ENCODE results near the gene FARP1.

The FARP1 gene

DNA sequence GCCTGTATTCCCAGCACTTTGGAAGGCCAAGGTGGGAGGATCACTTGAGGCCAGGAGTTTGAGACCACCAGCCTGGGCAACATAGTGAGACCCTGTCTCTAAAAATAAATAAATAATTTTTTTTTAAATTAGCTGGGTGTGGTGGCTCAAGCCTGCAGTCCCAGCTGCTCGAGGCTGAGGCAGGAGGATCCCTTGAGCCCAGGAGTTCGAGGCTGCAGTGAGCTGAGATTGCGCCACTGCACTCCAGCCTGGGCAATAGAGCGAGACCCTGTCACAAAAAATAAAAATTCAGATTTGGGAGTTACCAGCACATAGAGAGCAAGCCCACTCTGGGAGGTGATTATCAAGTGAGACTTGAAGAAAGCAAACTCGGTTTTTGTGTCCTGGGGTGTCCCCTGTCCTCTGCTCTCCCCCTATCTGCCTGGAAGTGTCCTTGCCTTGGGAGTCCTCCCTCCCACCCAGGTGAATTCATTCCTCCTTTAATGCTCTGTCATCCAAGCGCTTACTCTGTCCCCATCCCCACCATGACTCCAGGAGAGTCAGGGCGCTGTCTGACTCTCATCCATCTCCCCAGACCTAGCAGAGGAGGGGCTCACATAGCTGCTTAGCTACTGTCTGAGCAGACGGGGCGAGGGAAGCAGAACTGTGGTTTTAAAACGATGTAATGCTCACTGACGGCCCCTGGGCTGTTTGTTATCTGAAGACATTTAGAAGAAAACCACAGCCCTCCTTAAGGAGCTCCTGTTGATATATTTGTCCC is 287.3 kb downstream of the FARP1 start:
- DNase-seq = no peak

DNA sequence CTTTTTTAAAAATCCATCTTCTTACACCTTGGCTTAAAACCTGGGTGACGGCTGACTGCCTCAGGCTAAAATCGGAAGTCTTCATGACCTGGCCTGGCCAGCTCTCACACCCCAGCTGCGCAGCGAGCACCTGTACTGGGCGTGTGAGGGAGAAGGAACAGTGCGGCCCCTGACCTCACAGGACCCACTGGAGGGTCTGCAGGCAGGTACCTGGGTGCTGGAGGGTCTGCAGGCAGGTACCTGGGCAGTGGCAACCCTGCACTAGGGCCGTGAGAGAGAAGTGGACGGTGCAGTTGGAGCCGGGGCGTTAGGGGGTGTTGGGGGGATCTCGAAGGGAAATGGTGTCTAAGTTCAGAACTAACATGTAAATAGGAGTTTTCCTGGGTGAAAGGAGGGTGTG is 289.7 kb downstream of the FARP1 start:
- no peak for DNase-seq

DNA sequence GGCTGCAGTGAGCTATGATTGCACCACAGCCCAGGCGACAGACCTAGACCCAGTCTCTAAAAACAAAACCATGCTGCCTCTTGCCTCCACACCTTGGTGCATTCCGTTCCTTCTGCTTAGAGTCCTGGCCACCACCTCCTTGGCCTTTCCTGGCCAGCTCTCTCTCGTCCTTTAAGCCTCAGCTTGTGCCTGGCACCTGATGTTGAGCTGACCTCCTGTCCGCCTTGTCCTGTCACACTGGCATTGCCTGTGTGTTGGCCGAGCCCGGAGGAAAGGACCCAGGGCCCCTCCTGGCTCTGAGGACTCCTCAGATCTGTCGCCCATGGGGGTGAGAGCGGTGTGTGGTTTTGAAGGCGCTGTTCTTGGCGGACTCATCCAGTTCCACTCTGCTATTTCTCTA is 290.8 kb downstream of the FARP1 start:
- no peak for DNase-seq

DNA sequence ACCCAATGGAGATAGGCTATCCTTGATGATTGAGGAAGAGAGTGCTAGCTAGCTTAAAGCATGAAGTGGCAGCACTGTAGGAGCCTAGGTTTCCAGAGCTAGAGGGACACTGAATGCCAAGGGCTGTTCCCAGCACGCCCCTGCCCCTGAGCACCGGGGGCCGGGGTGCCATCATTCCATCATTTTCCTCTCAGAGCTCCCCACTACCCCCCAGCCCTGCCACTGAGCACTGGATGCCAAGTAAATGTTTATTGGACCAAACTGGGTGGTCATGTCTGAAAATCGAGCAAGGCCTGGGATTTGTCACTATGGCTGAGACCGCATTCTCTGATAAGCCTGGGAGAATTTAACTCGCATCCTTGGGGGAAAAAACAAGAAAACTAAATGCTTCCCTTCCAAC is 291.2 kb downstream of the FARP1 start:
- no peak for DNase-seq

DNA sequence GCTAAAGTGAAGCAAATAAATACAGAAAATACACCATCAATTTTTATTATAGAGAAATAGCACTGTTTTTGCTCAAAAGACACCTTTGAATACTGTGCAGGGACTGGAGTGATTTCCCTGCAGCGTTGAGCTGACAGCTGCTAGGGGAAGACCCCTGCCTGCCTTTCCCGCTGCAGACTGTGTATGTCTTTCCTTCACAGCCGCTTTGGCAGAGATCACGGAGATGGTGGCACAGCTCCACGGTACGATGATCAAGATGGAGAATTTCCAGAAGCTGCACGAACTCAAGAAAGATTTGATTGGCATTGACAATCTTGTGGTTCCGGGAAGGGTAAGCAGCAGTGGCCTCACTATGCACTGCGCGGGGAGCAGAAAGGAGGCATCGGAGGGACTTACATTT is 292.5 kb downstream of the FARP1 start:
- no peak for DNase-seq

DNA sequence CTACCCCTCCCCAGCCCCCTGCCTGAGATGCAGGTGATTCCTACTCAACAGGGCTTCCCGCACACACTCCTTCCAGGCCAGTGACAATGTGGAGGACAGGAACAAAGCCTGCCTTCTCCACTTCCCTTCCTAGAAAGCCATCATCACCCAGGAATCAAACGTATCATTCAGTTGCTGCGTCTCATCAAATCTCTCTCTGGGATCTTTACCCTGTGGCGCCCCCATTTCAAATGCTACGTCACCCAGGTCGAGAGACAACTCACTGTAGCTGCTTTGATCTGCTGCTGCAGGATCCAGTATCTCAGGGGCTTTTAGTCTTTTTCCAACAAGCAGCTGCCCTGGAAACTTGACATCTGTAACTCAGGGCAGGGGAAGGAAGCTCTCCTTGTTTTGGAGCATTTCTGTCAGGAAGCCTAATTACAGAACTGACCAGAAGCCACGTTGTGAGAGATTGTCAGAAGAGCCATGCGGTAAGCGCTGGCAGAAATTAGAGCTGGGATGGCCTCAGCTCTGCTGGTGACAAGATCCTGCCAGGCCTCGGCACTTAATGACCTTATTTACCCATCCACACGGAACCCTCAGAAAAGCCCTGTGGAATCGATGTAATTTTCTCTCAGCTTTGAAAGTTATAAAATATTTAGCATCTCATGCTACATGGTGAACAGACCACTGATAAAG is 293.5 kb downstream of the FARP1 start:
- no peak for DNase-seq

DNA sequence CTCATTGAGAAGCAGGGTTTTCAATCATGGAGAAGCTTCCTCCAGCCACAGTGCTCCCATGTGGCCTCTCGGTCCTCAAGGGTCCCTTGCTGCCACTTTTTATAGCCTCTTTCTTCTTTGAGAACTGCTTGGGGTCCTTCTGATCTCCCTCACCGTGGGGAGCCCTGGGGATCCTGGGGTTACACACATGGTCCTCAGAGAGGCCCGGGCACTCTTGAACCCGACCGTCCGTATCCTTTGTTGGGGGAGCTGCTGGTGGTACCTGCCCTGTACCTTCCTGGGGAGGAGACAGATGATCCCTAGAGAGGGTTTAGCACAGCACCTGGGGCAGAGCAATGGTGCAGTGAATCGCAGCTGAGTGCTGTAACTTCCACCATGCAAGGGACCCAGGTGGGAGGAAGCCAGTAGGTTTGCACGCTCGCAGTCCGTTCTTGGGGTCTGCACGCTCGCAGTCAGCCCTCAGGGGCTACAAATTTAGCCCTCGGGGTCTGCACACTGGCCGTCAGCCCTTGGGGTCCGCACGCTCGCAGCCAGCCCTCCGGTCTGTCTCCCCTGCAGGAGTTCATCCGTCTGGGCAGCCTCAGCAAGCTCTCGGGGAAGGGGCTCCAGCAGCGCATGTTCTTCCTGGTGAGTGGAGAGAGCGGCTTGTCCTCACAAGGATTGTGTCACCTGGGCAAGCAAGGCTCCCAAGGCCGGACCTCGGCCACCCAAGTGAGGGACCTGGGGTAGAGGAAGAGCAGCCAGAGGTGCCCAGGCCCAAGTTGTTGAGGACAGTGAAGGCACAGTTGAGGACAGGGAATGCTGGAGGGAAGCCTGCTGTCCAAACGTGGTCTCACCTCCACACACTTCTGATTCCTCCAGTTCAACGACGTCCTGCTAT is 295.6 kb downstream of the FARP1 start:
- DNase-seq = no peak

DNA sequence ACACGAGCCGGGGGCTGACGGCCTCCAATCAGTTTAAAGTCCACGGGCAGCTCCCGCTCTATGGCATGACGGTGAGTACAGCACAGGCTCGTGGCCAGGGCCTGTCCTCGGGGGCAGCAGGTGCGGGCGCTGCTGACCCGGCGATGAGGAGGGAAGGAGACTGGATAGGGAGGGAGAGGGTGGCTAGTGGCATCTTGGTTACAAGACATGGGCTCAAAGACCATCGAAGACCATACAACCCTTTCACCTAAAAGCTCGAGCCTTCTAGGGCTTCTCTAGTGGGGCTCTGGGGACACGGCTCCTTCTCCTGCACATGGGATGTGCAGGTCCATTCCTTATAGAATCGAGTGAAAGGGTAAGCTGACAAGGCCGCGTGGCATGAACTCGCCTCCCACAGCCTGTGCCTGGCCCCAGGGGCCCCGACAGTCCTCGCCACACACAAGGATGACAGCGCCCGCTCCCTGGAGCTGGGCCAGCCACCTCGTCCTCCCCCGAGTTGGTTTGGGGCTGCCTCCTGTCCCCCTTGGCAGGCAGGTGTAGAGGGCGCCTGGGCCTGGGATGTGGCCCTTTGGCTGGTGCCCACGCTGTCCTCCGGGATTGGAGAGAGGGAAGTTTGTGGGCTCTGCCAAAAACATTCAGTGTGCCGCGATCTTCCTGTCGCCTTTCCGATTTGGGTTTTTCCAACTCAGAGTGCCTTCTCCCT is 296.4 kb downstream of the FARP1 start:
- DNase-seq = no peak

DNA sequence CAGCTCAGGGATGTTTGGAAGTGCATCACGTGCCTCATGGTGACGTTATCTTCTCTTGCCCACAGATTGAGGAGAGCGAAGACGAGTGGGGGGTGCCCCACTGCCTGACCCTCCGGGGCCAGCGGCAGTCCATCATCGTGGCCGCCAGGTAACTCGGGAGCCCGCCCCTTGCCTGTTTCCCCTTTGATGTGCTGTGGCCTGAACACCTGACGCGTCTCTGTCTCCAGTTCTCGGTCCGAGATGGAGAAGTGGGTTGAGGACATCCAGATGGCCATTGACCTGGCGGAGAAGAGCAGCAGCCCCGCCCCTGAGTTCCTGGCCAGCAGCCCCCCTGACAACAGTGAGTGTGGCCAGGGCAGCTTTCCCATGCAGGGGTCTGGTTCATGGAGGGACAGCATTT is 297.0 kb downstream of the FARP1 start:
- no peak for DNase-seq

DNA sequence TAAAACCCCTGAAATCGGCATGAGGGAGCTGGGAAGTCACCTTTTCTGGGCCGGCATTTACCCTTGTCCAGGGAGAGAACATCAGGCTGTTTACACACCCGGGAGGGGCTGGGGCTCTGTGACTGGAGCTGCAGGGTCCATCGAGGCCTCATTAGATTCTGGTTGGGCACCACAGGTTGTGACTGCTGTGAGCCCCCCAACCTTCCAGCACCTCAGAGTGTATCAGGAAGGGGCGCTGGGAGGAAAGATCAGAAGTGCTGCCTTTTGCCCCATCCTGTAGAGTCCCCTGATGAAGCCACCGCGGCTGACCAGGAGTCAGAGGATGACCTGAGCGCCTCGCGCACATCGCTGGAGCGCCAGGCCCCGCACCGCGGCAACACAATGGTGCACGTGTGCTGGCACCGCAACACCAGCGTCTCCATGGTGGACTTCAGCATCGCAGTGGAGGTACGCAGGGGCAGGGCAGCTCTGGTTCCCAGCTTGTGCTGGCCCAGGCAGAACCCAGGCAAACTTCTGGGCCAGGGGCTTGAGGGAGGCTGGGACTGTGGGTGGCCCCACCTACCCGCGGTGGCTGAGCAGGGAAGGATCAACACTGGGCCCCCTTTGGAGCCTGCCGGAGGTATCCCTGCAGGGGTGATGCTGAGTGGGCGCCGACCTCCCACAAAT is 297.6 kb downstream of the FARP1 start:
- no peak for DNase-seq

DNA sequence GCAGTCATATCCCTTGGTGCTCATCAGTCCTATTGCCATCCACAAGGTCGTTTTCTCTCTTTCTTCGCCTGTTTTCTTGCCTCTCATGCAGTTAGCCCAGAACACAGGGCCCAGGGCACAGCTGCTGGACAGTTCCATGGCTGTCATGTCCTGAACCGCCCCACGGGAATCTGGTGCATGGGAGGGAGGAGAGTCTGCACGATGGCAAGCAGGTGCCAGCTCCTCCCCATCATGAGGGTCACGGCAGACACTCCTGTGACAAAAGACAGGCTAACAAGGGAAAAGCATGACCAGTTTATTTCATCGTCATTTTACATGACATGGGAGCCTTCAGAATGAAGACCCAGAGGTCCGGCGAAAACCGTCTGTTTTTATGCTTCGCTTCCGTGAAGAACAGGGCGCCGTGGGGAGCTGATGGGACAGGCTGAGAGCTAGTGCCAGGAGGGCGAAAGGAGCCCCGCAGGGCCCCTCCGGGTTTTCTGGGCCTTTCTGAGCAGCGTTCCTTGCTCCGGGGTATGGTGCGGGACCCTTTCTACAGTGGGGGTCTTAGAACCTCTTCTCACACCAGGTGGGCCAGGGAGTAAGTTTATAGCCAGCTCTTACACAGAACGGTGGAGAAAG is 298.3 kb downstream of the FARP1 start:
- DNase-seq = no peak

DNA sequence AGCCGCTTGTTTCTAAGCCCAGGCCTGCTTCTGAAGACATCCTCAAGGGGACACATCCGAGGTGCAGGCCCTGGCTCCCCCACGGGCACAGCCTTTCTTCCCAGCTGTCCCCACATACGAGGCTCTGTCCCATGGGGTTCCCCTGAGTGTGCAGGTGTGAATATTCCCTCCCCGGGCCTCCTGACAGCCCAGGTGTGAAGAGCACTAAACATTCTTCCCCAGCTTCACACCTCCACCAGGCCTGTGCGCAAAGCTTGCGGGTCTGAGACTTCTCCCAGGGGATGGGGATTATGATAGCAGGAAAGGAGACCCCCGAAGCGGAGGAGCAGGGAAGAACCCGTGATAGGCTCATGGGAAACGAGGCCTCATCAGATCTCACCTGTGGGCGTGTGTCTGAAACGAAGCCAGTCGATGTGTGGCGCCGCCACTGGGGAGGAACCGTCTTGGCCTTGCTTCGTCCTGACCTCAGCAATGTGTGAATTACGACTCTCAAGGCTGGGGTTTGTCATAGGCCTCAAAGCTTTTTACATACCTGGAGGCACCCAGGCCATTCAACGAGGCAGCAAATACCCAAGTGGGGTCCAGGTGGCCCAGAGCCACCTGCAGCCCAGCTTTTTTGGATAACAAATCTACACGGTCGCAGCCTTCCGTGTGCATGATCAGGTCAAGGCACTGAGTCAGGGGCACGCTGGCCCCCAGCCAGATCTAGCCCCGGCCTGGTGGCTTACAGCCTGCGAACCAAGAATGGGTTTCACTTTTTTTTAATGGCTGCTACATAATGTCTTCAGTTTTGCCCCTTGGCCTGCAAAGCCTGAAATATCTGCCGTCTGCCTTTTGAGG is 299.7 kb downstream of the FARP1 start:
- no peak for DNase-seq

DNA sequence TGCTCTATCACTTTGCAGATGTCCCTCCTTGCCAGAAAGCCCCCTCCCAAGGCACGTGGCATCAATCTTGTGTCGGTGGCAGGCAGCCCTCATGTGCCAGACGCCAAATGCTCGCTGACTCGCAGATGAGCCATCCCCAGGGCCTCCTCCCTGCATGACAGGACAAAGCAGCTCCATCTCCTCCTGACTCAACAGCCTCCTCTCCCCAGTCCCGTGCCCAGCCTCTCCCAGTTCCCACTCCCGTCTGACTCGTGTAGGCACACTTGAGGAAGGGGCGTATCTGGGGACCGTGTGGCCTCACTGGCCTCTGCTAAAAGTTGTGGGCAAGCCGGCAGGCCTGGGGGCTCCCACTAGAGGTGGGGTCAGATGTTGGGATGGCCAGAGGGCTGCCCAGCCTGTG is 300.4 kb downstream of the FARP1 start:
- DNase-seq = no peak

DNA sequence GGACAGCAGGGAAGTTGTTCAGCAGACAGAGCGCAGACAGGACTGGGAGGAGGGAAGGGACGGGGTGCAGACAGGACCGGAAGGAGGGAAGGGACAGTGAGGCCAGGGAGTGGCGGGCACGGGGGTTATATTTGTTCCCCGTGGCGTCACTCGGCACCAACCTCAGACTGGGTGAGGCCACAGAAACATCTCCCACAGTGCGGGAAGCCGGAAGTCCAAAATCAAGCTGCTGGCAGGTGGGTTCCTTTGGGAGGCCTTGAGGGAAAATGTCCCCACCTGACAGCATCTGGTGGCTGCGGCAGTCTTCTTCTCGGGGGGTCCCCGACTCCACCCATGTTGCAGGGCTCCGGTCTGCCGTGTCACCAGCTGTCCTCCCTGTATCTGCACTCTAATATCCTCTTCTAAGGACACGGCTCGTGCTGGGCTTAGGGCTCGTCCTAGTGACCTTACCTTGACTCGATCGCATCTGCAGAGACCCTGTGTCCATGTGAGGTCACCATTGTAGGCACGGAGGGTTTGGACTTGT is 301.0 kb downstream of the FARP1 start:
- no peak for DNase-seq

DNA sequence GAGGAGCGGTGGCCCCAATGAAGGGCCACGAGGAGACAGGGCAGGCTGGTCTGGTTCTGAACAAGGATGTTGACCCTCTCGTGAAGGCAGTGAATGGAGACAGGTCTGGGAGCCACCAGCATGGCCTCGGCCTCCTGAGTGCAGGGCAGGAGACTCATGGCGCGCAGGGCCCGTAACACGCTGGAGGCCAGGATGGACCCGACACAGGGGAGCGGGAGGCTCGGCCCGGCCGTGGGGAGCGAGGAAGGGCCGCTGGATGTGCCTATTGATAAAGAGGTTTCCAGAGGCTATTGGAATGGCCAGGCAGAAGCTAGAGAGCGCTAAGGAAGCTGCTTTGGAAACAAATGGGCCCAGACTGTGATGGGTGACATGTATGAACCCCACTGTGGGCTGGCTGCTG is 301.5 kb downstream of the FARP1 start:
- DNase-seq = no peak

DNA sequence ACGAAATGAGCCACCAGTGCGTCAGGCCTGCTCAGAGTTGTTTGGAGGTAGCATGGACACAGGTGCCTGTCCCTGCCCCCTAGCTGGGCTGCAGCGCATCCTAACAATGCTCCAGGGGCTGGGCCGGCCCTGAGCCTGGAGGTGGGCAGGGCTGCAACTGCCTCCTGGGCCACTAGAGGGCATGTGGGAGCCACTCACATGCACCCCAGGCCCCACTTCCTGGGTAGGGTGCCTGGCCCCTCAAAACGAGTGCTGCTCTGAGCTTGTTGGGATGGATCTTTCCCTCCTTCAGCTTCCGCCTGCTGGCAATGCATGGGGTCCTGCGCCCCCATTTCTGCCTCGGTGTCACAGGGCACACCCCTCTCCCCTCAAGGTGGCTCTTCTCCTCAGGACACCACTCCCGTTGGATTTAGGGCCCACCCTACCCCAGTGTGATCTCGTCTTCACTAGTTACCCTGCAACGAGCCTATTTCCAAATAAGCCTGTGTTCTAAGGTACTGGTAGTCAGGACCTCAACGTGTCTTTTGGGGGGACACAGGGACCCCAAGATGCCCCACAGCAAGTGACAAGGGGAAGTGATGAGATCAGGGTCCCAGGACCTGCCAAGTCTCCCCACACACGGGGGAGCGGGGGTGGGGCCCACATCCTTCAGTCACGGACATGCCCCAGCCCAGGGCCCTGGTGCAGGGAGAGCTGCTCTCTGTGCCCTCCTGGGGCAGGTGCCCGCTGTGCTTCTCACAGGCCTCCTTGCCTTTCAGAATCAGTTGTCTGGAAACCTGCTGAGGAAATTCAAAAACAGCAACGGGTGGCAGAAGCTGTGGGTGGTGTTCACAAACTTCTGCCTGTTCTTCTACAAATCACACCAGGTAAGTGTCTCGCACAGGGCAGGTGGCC is 302.7 kb downstream of the FARP1 start:
- DNase-seq = peak; percentile 84 to 86

DNA sequence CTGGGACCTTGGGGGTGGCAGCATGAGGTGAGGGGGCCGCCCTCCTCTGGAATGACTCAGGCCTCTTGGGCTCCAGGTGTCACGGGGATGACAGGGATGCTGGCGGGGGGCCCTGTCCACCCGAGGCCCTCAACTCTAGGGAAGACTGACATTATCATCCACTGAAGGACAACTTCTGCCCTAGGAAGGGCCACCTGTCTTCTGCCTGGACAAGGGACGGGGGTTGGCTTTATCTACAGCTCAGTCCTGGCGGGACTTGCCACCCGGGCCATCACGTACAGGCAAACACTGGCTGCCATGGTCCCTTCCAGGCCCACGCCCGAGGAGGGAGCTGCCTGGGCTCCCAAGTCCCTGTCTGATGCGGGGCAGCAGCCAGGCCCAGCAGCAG is 303.3 kb downstream of the FARP1 start:
- no peak for DNase-seq

DNA sequence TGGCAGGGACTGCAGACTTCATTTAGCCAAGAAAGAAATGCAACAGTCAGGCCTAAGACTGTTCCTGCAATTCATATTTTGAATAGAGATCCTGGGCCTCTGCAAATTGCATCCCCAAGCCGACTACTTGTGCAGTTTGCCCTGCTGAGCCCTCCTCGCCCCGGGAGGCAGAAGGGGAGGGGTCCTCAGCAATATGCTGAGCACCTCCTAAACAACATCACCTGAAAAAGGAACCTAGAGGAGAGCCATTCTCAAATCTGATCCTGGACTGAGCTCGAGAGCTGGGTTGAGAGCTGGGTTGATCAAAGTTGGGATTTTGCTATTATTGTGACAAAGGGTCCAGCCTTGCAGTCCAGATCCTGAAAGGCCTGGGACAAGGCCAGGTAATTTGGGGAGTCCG is 304.2 kb downstream of the FARP1 start:
- DNase-seq = no peak

DNA sequence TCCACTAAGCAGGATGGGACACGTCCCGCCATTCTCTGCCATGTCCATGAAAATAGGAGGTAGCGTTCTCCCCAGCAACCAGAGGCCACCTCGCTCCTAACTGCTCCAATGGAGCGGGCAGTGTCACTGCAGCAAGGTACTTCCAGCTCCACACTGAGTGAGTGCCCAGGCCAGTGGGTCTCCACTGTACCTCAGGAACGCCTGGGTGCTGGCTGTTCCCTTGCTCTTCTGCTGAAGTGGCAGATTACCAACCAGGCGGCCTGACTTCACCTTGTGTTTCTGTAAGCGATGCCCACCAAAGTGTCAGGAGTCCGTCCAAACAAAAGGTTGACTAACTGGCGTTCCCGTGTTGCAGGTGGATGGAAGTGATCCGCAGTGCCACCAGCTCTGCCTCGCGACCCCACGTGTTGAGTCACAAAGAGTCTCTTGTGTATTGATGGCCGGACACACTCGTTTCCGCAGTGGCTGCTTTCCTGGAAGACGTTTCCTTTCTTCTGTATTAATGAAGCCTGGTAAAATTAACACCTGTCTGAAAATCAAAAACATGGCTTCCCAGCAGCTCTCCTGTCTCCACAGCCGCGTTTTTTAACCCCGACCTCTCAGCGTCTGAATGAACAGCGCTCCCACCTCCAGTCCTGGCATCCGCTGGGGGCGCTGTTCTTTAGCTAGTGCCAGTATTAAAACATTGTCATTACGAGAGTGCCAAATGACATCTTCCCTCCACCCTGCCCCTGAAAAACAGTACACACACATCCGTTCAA is 305.2 kb downstream of the FARP1 start:
- DNase-seq = peak; percentile 37 to 40
